ENCODE data around the gene PTPN18.

DNA sequence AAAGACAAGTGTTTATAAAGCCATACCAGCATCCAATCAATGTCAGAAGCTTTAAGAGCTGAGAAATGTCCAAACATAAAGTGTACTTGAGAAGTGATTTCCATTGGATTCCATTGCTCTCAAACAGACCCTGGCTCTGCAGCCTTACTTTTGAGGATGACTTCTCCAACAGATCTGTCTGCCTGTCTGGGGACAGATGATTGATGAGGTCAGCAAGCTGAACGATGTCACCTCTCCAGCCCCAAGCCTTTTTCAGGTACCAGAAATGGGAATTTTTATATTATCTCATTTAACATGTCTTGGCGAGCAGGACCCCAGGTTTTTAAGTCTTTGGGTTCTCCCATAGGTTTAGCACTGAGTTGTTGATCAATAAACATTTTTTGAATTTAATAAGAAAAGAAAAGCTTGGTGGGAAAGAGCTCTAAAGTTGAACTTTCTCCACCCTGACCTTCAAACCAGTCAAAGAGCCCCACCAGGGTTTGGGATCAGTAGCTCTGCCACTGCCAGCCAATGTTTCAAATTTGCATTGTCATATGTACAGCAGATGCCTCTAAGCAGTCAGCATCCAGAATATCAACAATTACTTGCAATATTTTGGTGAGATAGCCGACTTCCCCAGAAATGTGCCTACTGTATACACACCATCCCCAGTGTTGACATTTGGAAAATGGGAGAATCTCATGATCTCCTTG is 22.5 kb downstream of the PTPN18 start:
- no peak for TF ChIP-seq POLR2A (IDR thresholded peaks at IDR 0.05; ENCODE audit: low read length)
- TF ChIP-seq GATA1 (IDR thresholded peaks at IDR 0.05; ENCODE audit: low read depth, low read length) = no peak
